Measurements from ENCODE around the gene NUMB. TPM values are rescaled to one million over a fixed set of nuclear protein-coding genes. Genes with fewer than 3 reads are reported as not detected.

The NUMB gene
- total RNA-seq, 1 donor from 2014 or later, result 33.1 TPM

- no peaks in the 10 kb centered on the region for H3K27me3 ChIP-seq (ENCODE audit: control insufficient read depth, insufficient read depth, low read length)
- no peak overlapping the region for H3K4me3 ChIP-seq (ENCODE audit: low read depth, low read length)
- H3K36me3 ChIP-seq (ENCODE audit: control insufficient read depth, insufficient read depth, low read length), result peaks cover 4% of the 10 kb centered on the region
- TF ChIP-seq CTCF (IDR thresholded peaks at IDR 0.05; ENCODE audit: insufficient read depth, low read length, poor library complexity, severe bottlenecking), result no peak
- no peak for DNase-seq (ENCODE audit: low read depth)
These were observed 192.7 kb downstream of the NUMB start for GRCh38 chr14:73265721-73266046.

GRCh38 chr14:73264885-73265720, 193.2 kb downstream of the NUMB start:
- no peak overlapping the region for H3K4me3 ChIP-seq (ENCODE audit: low read depth, low read length)
- H3K27me3 ChIP-seq (ENCODE audit: control insufficient read depth, insufficient read depth, low read length), result no peaks in the 10 kb centered on the region
- no peak for DNase-seq (ENCODE audit: low read depth)
- H3K36me3 ChIP-seq (ENCODE audit: control insufficient read depth, insufficient read depth, low read length), result peaks cover 4% of the 10 kb centered on the region
- TF ChIP-seq CTCF (IDR thresholded peaks at IDR 0.05; ENCODE audit: insufficient read depth, low read length, poor library complexity, severe bottlenecking), result no peak

DNA sequence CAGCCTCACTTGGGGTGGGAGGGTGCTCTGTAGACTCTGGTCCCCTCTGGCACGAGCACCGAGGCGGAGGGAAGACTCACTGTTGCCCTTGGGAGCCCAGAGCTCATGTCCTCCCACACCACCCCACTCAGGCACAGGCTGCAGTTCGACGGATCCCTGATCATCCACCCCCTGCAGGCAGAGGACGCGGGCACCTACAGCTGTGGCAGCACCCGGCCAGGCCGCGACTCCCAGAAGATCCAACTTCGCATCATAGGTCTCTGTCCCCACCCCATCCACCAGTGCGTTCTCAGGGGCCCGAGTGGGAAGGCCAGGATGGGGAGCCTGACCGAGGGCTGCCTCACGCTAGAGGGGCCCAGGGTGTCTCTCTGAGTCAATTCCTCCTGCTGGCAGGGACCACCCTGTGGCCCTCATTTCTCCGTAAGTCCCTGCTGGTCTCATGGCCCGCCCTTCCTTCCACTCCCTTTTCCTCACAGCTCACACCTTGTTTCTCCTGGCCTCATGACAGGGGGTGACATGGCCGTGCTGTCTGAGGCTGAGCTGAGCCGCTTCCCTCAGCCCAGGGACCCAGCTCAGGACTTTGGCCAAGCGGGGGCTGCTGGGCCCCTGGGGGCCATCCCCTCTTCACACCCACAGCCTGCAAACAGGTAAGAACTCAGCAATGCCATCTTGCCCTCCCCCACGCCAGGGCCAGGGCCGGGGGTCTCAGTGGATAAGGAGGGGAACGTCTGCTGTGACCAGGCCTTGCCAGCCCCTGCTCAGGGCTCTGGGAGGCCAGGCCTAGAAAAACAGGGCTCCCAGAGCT, 194.1 kb downstream of the NUMB start:
- no peak for DNase-seq (ENCODE audit: low read depth)
- no peak for TF ChIP-seq CTCF (IDR thresholded peaks at IDR 0.05; ENCODE audit: insufficient read depth, low read length, poor library complexity, severe bottlenecking)
- H3K4me3 ChIP-seq (ENCODE audit: low read depth, low read length), result no peak overlapping the region
- no peaks in the 10 kb centered on the region for H3K27me3 ChIP-seq (ENCODE audit: control insufficient read depth, insufficient read depth, low read length)
- peaks cover 5% of the 10 kb centered on the region for H3K36me3 ChIP-seq (ENCODE audit: control insufficient read depth, insufficient read depth, low read length)

DNA sequence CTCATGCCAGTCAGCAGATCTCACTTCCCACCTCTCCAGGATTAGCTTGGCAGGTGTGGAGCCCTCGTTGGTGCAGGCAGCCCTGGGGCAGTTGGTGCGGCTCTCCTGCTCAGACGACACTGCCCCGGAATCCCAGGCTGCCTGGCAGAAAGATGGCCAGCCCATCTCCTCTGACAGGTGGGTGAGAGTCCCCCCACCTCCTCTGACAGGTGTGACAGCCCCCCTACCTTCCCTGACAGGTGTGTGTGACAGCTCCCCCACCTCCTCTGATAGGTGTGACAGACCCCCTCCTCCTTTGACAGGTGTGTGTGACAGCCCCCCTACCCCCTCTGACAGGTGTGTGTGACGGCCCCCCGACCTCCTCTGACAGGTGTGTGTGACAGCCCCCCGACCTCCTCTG, 194.7 kb downstream of the NUMB start:
- no peak overlapping the region for H3K4me3 ChIP-seq (ENCODE audit: low read depth, low read length)
- DNase-seq (ENCODE audit: low read depth), result no peak
- no peak for TF ChIP-seq CTCF (IDR thresholded peaks at IDR 0.05; ENCODE audit: insufficient read depth, low read length, poor library complexity, severe bottlenecking)

DNA sequence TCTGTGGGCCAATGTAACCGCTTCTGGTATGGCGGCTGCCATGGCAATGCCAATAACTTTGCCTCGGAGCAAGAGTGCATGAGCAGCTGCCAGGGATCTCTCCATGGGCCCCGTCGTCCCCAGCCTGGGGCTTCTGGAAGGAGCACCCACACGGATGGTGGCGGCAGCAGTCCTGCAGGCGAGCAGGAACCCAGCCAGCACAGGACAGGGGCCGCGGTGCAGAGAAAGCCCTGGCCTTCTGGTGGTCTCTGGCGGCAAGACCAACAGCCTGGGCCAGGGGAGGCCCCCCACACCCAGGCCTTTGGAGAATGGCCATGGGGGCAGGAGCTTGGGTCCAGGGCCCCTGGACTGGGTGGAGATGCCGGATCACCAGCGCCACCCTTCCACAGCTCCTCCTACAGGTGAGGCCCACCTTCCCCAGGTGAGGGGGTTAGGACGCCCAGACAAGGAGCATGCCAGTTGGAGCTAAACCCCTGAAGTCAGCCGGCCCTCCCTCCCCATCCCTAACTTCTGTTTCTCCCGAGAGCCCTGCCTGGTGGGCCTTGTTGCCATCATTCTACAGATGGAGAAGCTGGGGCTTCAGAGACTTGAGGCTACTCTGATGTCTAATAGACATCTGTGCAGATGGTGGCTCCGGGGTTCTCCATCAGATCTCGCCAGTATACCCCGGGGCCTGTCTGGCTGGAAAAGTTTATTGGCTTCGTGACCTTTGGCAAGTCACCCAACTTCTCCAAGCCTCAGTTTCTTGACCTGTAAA, 195.7 kb downstream of the NUMB start:
- no peak for DNase-seq (ENCODE audit: low read depth)
- Histone ChIP-seq H3K36me3 (ENCODE audit: control insufficient read depth, insufficient read depth, low read length) (peaks cover 4% of the 10 kb centered on the region), H3K27me3 (ENCODE audit: control insufficient read depth, insufficient read depth, low read length) (no peaks in the 10 kb centered on the region), H3K4me3 (ENCODE audit: low read depth, low read length) (no peak overlapping the region)
- TF ChIP-seq CTCF (IDR thresholded peaks at IDR 0.05; ENCODE audit: insufficient read depth, low read length, poor library complexity, severe bottlenecking), result no peak

More for the DNA sequence above, 194.7 kb downstream of the NUMB start:
- Histone ChIP-seq H3K27me3 (ENCODE audit: control insufficient read depth, insufficient read depth, low read length) (no peaks in the 10 kb centered on the region), H3K36me3 (ENCODE audit: control insufficient read depth, insufficient read depth, low read length) (peaks cover 5% of the 10 kb centered on the region)

Data from kidney epithelial cell (primary cell).